Amniotic epithelial cell (primary cell): ENCODE measurements around the gene NXPH2.
"Not testable (repeated sequence)": the region's sequence is repeated elsewhere in the genome, so short reads cannot be mapped to it uniquely, and the experiment has no call there.

Source experiments
- DNase-seq: peaks from one replicate; pipeline ENCODE4 v3.0.0-alpha.2; 2010; ENCODE audit warnings: low read depth

NXPH2 gene

GRCh38 chr2:138708682-138709241 lies 71.4 kb downstream of the NXPH2 start:
- DNase-seq, result peak; percentile 66

- DNase-seq, result peak; percentile 85
Measured at GRCh38 chr2:138707392-138708074, 72.7 kb downstream of the NXPH2 start.

GRCh38 chr2:138703242-138703641 lies 76.9 kb downstream of the NXPH2 start:
- DNase-seq, result no peak

GRCh38 chr2:138700716-138701115 lies 79.5 kb downstream of the NXPH2 start:
- DNase-seq, result peak; percentile 33

- DNase-seq, result no peak
Measured at GRCh38 chr2:138699421-138699820, 80.8 kb downstream of the NXPH2 start.

- DNase-seq, result no peak
Measured at GRCh38 chr2:138698428-138698827, 81.8 kb downstream of the NXPH2 start.

GRCh38 chr2:138691667-138692066 lies 88.5 kb downstream of the NXPH2 start:
- DNase-seq, result no peak

- no peak for DNase-seq
Measured at GRCh38 chr2:138689705-138690104, 90.5 kb downstream of the NXPH2 start.

GRCh38 chr2:138682163-138682562 lies 98.0 kb downstream of the NXPH2 start:
- DNase-seq, result no peak

- DNase-seq, result no peak
Measured at GRCh38 chr2:138677221-138677620, 103.0 kb downstream of the NXPH2 start.

- no peak for DNase-seq
Measured at GRCh38 chr2:138676619-138677021, 103.6 kb downstream of the NXPH2 start.

GRCh38 chr2:138671566-138671965 lies 108.6 kb downstream of the NXPH2 start:
- no peak for DNase-seq

GRCh38 chr2:138670734-138671133 lies 109.5 kb downstream of the NXPH2 start:
- DNase-seq, result no peak

- no peak for DNase-seq
Measured at GRCh38 chr2:138665937-138666336, 114.3 kb downstream of the NXPH2 start.

GRCh38 chr2:138658187-138658894 lies 121.8 kb downstream of the NXPH2 start:
- no peak for DNase-seq

GRCh38 chr2:138654146-138654545 lies 126.0 kb downstream of the NXPH2 start:
- no peak for DNase-seq

GRCh38 chr2:138652378-138652777 lies 127.8 kb downstream of the NXPH2 start:
- peak; percentile 9 for DNase-seq

- no peak for DNase-seq
Measured at GRCh38 chr2:138649571-138649970, 130.6 kb downstream of the NXPH2 start.

- DNase-seq, result no peak
Measured at GRCh38 chr2:138648606-138649005, 131.6 kb downstream of the NXPH2 start.

- not testable (repeated sequence) for DNase-seq
Measured at GRCh38 chr2:138644776-138645175, 135.4 kb downstream of the NXPH2 start.

- no peak for DNase-seq
Measured at GRCh38 chr2:138640921-138641676, 139.1 kb downstream of the NXPH2 start.

- DNase-seq, result no peak
Measured at GRCh38 chr2:138637686-138638085, 142.5 kb downstream of the NXPH2 start.

GRCh38 chr2:138637061-138637460 lies 143.1 kb downstream of the NXPH2 start:
- no peak for DNase-seq
